SH-SY5Y (cell line): ENCODE results near the gene IL15RA.

Experiments
- GATA2 ChIP-seq: IDR thresholded peaks from 2 replicates; pipeline ENCODE4 v1.6.1; 2011; ENCODE audit warnings: mild to moderate bottlenecking, low read depth, low read length
- GATA3 ChIP-seq: IDR thresholded peaks from 2 replicates; pipeline ENCODE4 v1.6.1; 2011; ENCODE audit warnings: low read depth, mild to moderate bottlenecking, low read length, moderate library complexity

Gene IL15RA

DNA sequence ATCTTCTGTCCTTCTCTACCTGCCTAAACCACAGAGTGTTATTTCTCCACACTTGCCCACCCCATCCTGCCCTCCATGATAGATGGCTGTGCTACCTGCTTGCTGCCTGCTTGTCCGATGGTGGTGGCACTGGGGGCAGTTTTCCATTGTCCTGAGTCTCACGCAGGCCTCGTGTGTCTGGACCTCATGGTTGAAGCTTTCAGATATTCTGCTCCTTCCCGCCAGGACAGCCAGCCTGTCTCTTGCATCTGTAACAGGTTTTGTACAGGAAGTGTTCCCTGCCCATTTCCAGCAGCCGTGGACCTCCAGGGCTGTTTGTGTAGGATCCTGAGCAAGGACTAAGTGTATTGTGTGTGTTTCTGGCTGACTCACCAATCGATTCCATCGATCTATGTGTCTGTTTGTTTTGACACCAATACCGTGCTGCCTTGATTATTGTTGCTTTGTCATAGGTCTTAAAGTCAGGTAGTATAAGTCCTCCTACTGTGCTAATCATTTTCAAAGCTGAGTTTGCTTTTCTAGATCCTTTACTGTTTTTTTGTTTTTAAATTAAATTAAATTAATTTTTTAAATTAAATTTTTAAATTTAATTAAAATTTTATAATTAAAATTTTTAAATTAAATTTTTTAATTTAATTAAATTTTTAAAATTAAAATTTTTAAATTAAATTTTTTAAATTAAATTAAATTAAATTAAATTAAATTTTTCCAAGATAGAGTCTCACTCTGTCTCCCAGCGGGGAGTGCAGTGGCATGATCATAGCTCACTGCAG lies 8.5 kb downstream of the IL15RA start:
- TF ChIP-seq GATA2 (no peak), GATA3 (no peak)

GRCh38 chr10:5968037-5968680 lies 9.2 kb downstream of the IL15RA start:
- TF ChIP-seq GATA2, result no peak
- TF ChIP-seq GATA3, result no peak

DNA sequence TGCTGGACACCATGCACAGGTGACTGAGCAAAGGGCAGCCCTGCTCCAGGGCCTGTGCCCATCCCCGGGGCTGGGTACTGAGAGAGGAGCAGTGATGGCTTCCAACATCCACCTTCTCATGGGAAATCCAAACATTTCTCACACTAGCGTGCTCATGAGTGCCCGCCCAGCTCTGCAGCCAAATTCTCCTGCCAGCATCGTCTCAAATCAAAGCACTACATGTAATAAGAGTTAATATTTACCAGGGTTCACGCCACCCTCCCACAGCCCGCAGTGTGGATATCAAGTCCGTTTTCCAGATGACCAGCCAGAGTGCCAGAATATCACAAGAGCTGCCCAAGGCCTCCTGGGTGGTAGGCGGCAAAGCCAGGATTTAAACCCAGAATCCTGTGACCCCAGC lies 12.1 kb downstream of the IL15RA start:
- TF ChIP-seq GATA3 (no peak), GATA2 (no peak)

GRCh38 chr10:5964736-5965135 lies 12.6 kb downstream of the IL15RA start:
- TF ChIP-seq GATA2, result no peak
- TF ChIP-seq GATA3, result no peak

DNA sequence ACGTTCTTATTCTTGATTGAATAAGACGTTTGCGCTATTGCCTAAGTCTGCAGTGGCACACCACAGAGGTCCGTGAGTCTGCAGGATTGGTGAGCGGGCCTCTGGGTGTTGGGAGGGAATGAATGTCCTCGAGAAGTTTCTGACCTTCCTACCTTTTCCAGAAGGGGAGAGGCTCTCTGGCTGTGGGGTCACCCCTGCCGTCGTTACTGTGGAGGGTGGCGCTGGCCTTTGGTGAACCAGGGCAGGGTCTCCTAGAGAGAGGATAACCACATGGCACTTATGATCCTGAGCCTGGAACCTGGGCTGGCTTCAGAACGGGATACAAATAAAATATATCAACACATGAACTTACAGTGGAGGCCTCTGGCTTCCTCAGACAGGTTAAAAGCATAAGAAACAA lies 13.8 kb downstream of the IL15RA start:
- TF ChIP-seq GATA2, result no peak
- TF ChIP-seq GATA3, result no peak

DNA sequence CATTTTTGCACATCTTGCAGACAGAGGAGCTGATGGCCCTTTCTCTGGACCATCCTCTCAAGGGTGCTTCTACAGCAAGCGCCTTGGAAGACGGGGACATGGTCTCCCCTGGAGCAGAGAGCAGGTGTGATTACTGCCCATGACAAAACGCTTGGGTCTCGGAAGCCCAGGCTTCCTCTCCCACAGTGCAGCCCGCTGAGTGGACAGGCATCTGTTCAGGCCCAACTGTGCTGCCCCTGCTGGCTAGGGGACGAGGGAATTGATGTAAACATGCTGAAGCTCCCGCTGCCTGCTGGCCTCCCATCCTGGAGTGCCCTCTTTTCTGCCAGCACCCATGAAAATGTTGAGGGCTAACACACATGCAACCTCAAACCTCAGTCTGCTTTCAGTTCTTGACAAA lies 14.3 kb downstream of the IL15RA start:
- TF ChIP-seq GATA2 (no peak), GATA3 (no peak)

DNA sequence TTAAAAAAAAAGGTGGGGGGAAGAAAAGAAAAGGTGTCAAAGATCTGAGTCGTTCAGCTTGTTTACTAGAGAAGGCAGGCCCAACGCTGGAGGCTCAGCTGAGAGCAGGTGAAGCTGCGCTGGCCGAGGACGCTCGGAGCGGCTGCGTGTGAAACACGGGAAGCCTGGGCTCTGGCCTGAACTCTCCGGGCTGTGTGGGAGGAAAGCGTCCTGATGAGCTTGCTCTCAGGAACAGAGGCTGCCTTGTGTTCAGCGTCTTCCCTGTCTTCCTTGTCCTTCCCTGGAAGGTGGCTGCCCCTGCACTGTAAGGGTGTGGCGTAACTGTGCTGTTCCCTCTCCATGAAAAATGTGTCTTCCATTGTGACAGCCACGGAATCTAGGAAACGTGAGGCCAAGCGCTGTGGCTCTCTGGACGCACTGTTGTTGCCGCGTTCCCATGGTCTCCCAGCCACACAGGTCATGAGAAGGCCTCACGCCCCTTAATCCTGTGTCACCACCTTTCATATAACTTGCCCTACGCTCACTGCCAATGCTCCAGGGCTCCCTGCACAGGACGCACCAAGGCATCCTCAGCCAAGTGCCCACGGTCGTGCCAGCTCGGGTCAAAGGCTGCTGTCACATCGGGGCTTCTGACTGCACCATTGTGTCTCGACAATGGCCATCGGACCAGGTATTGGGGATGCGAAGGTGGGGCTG lies 15.8 kb downstream of the IL15RA start:
- no peak for TF ChIP-seq GATA3
- TF ChIP-seq GATA2, result no peak

- TF ChIP-seq GATA2 (no peak), GATA3 (no peak)
Measured at GRCh38 chr10:5960070-5960972, 17.0 kb downstream of the IL15RA start.

GRCh38 chr10:5959581-5960069 lies 17.7 kb downstream of the IL15RA start:
- no peak for TF ChIP-seq GATA2
- no peak for TF ChIP-seq GATA3

DNA sequence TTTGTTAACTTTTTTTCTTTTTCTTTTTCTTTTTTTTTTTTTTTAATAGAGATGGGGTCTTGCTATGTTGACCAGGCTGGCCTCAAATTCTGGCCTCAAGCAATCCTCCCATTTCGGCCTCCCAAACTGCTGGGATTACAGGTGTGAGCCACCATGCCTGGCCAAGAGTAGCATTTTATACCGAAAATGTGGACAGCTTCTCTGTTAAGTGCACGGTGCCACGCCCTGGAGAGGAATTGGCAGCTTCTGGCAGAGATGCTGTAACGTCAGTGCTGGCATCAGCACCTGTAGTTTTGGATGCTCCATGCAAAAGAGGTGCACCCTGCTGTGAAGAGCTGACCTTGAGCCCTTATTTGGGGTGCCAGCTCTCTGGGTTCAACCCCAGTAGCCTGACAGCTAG lies 18.2 kb downstream of the IL15RA start:
- TF ChIP-seq GATA3, result no peak
- no peak for TF ChIP-seq GATA2

DNA sequence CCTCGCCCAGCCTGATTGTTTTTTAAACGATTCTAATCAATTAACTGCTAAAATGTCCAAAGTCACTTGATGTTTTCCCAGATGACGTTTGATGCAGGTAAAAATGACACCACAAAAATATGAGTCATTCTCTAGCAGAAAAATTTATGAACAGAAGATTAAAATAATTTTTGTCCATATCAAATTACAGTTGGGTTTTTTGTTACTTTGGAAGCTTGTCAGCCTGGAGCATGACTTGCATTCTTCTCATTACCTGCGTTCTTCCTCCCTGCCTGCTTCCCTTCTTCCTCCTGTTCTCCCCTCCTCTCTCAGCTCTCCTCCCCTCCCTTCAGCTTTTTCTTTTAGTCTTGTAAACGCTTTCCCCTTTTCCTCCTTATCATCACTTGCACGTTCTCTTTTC lies 18.7 kb downstream of the IL15RA start:
- TF ChIP-seq GATA3, result no peak
- TF ChIP-seq GATA2, result no peak

GRCh38 chr10:5958077-5958476 lies 19.3 kb downstream of the IL15RA start:
- no peak for TF ChIP-seq GATA3
- TF ChIP-seq GATA2, result no peak

DNA sequence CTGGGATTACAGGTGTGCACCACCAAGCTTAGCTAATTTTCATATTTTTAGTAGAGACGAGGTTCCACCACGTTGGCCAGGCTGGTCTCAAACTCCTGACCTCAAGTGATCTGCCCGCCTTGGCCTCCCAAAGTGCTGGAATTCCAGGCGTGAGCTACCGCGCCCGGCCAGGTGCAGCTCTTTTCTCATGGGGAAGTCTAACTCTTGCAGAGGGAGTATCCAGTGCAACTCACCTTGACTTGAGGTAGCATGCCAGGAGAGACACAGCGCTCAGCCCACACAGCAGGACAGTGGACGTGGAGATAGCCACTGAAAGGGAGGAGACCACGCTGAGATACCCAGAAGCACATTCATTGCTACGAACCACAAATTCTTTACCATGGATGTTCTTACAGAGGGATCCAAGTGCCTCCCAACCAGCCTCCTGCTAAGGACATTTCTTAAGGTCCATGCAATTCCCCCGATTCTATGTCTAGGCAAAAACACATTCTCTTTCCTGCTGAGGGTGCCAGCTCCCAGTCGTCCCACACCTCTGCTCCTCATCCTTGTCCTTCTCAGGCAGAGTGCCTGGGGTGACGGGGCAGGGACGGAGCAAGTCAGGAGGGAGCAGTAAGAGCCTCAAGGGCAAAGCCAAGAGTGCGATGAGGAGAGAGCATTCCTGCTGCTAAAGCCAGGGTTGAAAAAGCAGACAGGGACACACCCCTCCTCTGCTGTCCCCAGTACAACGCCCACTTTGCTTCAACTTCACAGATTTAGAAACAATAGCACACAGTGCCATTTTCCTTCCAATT lies 21.0 kb downstream of the IL15RA start:
- no peak for TF ChIP-seq GATA2
- no peak for TF ChIP-seq GATA3

GRCh38 chr10:5953676-5954075 lies 23.7 kb downstream of the IL15RA start:
- no peak for TF ChIP-seq GATA2
- no peak for TF ChIP-seq GATA3
